Right lobe of liver (tissue), 6 donors: ENCODE results near the gene CELSR3. TPM values are rescaled to one million over a fixed set of nuclear protein-coding genes. Genes with fewer than 3 reads are reported as not detected.

ENCODE experiments used
- ATAC-seq, 4 donors: fragments of 200-7000 bp; cut with Tn5 transposase; one replicate each; pipeline ENCODE4 v1.9.1; 2020; ENCODE audit warnings: mild to moderate bottlenecking in 4 of 4, moderate library complexity in 4 of 4
- DNase-seq, 3 donors: peaks; one replicate each; pipeline ENCODE4 v3.0.0-alpha.2; 2020
- H3K27ac ChIP-seq, 3 donors: fragments of 200-600 bp; one replicate each; pipeline ENCODE4 v1.8.0; 2022
- H3K27me3 ChIP-seq, 2 donors: fragments of 200-600 bp; one replicate each; pipeline ENCODE4 v1.8.0; 2022
- H3K36me3 ChIP-seq, 4 donors: fragments of 200-600 bp; sonication (generic) in 1 of 4; one replicate each; pipeline versions ENCODE4 v1.5.1 to v1.8.0; 2017 to 2022; ENCODE audit warnings: control low read depth in 1 of 4
- H3K4me1 ChIP-seq, 4 donors: fragments of 200-600 bp; sonication (generic) in 1 of 4; one replicate each; pipeline versions ENCODE4 v1.5.1 to v1.8.0; 2017 to 2022; ENCODE audit warnings: control low read depth in 1 of 4
- H3K4me3 ChIP-seq, 3 donors: fragments of 200-600 bp; one replicate each; pipeline ENCODE4 v1.8.0; 2022
- H3K9me3 ChIP-seq, 4 donors: fragments of 200-600 bp; sonication (generic) in 1 of 4; one replicate each; pipeline versions ENCODE4 v1.5.1 to v1.8.0; 2017 to 2022; ENCODE audit warnings: control low read depth in 1 of 4
- POLR2A ChIP-seq: fragments of 450-650 bp; IDR thresholded peaks from one replicate; pipeline ENCODE4 v1.6.1; 2017; ENCODE audit warnings: antibody characterized with exemption, mild to moderate bottlenecking
- WGBS: methylation state at CpG from one replicate; pipeline ENCODE4 v1.1.6; 2018; ENCODE audit warnings: low coverage, low lambda C conversion rate; ENCODE audit not compliant: insufficient coverage; ENCODE audit errors: missing lambda C conversion rate; 5-methylcytosine and 5-hydroxymethylcytosine counted together
- intact Hi-C, 2 donors: fragments of 100-400 bp; cut with DNase I; formaldehyde crosslinking; loops; one replicate each; pipeline versions ENCODE4 v1.11.2 to v1.14.1; 2022
- total RNA-seq, 6 experiments: library from RNA; depleted of rRNA in 2 of 6; stranded (reverse); fragments of >200 nt in 2 of 6; fragmentation: NEBNext Ultra II Directional in 3 of 6; extraction: Animal tissue kit (Norgen Biotek cat#: 25700) in 3 of 6; gene quantifications; one replicate each; pipeline versions ENCODE4 v1.1.0 to v1.2.4, GENCODE V29; 2016 to 2023
- TF ChIP-seq, protein P1 (sequence below), 4 donors: fragments of 200-600 bp in 3 of 4; fragments of 450-650 bp in 1 of 4; IDR thresholded peaks; one replicate each; pipeline versions ENCODE4 v1.5.1 to v1.8.0; 2016 to 2022; ENCODE audit warnings: antibody characterized with exemption in 4 of 4, mild to moderate bottlenecking in 2 of 4
- donor health status: DM: no; HTN: yes; CAD: no.
- donor health status: DM: no; HTN: no; CAD: no.
- donor health status: DM: no; HTN: no; CAD: no.
- donor health status: DM: no; HTN: yes; CAD: no.
- donor health status: DM: no; HTN: yes; CAD: no.

CELSR3 gene
- total RNA-seq, 6 experiments from 2014 or later: 0.15 to 0.68 (median 0.34) TPM

DNA sequence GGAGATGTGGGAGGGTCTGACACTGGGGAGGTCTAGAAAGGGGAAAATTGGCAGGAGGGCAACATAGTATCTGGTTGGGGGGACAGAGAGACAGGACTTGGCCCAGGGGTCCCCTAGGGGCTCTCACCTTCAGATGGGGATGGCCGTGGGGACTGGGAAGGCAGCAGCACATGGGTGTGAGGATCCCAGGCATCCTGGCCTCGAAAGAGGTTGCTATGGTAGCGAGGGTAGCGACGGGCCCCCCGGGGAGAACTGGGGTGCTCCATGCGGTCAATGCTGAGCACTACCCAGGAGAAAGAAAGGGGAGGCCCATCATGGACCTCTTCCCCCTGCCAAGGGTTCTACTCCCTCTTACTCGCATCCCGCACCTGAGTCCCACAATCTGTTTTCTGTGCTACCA is 15.0 kb downstream of the CELSR3 start:
- no peak for DNase-seq
- Histone ChIP-seq H3K36me3 (no peaks in the 10 kb centered on the region), H3K4me1 (no peaks in the 10 kb centered on the region), H3K27me3 (no peaks in the 10 kb centered on the region), H3K27ac (no peak overlapping the region), H3K4me3 (no peak overlapping the region), H3K9me3 (no peaks in the 10 kb centered on the region)
- TF ChIP-seq, protein P1, sequence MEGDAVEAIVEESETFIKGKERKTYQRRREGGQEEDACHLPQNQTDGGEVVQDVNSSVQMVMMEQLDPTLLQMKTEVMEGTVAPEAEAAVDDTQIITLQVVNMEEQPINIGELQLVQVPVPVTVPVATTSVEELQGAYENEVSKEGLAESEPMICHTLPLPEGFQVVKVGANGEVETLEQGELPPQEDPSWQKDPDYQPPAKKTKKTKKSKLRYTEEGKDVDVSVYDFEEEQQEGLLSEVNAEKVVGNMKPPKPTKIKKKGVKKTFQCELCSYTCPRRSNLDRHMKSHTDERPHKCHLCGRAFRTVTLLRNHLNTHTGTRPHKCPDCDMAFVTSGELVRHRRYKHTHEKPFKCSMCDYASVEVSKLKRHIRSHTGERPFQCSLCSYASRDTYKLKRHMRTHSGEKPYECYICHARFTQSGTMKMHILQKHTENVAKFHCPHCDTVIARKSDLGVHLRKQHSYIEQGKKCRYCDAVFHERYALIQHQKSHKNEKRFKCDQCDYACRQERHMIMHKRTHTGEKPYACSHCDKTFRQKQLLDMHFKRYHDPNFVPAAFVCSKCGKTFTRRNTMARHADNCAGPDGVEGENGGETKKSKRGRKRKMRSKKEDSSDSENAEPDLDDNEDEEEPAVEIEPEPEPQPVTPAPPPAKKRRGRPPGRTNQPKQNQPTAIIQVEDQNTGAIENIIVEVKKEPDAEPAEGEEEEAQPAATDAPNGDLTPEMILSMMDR (IDR thresholded peaks at IDR 0.05): no peak
- TF ChIP-seq POLR2A: no peak
- 73% methylated on average over 7 of the region's 9 CpGs for WGBS
- intact Hi-C loops: no loop called here
- ATAC-seq: no peak

DNA sequence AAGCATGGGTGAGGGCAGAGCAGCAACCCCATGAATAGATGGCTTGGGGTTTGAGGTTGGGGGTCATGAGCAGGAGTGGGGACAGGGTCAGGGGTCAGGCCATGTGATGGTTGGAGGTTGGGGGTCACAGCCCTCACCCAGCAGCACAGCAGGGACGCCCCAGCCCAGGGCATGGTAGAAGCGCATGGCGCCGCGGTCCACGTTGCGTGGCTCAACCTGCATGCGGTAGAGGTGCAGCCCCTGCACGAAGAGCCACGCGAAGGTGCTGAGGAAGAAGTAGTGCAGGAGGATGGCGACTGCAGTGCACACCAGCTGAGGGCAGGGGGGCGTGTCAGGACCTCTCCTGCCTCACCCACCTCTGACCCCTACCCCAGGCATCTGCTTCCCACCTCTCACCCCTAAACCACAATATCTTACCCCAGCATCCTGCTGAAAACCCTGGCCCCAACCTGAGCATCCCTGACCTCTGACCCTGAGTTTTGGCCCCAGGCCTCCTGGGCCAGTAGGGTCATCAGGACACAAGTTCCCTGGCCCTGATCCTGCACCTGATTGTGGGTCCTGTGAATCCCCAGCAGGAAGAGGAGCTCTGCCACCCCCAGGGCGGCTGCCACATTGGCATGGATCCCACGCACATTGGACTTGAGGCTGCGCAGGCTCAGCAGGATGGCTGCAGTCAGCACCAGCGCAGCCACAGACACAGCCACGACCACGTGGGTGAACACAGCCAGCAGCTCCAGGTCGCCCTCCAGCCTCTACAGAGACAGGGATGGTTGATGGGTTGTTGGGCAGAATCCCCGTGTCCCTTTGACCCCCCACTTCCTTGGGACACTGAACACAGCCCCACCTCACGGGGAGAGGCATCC is 17.6 kb downstream of the CELSR3 start:
- Histone ChIP-seq H3K4me1 (no peaks in the 10 kb centered on the region), H3K27ac (no peak overlapping the region), H3K4me3 (no peak overlapping the region), H3K9me3 (no peaks in the 10 kb centered on the region), H3K27me3 (no peaks in the 10 kb centered on the region), H3K36me3 (no peaks in the 10 kb centered on the region)
- DNase-seq: no peak
- ATAC-seq: no peak
- TF ChIP-seq POLR2A: no peak
- TF ChIP-seq, protein P1 (IDR thresholded peaks at IDR 0.05): no peak
- WGBS: no CpG with 5 or more reads among the region's 22 CpGs
- intact Hi-C loops: no loop called here

DNA sequence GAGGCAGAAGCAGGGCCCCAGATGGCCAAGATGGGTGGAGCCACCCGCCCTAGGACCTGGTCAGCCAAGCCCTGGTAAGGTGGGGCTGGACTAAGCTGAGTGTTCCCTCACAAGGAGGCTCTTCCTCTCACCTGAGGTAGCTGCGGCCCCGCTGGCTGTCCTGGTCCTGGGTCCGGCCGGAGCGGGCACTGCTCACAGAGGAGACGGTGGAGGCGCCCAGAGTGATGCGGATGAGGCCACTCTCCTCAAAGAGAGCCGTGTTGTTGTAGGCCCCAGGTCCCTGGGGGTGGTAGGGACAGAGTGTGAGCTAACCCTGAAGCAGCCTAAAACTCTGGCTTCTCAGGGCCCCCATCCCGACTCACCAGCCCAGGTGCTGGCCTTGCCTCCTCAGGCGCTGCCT is 20.1 kb downstream of the CELSR3 start:
- Histone ChIP-seq H3K36me3 (no peaks in the 10 kb centered on the region), H3K9me3 (no peaks in the 10 kb centered on the region), H3K4me3 (no peak overlapping the region), H3K27me3 (no peaks in the 10 kb centered on the region), H3K4me1 (no peaks in the 10 kb centered on the region), H3K27ac (no peak overlapping the region)
- intact Hi-C loops: no loop called here
- ATAC-seq (no peak), DNase-seq (no peak)
- no peak for TF ChIP-seq POLR2A
- TF ChIP-seq, protein P1 (IDR thresholded peaks at IDR 0.05): no peak
- no CpG with 5 or more reads among the region's 12 CpGs for WGBS

DNA sequence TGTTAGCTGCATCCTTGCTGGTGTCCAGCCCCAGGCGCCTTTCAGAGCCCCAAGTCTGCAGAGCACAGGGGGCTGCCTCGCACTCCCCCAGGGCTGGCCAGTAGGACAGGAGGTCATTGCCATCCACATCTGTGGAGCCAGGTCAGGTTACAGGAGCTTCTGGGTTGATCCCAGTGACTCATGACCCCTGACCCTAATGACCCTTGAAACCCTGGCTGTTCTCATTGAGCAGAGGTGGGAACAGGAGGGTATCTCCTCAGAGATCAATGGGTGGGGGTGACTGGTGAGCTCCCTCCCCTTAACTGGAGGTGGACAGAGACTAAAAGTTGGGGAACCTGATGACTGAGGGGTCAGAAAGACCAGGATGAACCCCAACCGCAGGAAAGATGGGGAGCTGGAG is 21.3 kb downstream of the CELSR3 start:
- no peak for TF ChIP-seq POLR2A
- TF ChIP-seq, protein P1 (IDR thresholded peaks at IDR 0.05): no peak
- no peak overlapping the region for H3K27ac ChIP-seq
- intact Hi-C loops: no loop called here
- H3K4me1 ChIP-seq: no peaks in the 10 kb centered on the region
- DNase-seq (no peak), ATAC-seq (peak in 1 of 4 donors; percentile 23)
- no peaks in the 10 kb centered on the region for H3K27me3 ChIP-seq
- WGBS: 100% methylated on average over 1 of the region's 3 CpGs
- no peaks in the 10 kb centered on the region for H3K36me3 ChIP-seq
- H3K9me3 ChIP-seq: no peaks in the 10 kb centered on the region
- no peak overlapping the region for H3K4me3 ChIP-seq
